Breast epithelium (tissue), 3 donors: Measurements from ENCODE around the gene HOXA5.

Experiments used
- POLR2A ChIP-seq: fragments of 450-650 bp; IDR thresholded peaks from one replicate; pipeline ENCODE4 v1.6.1; 2016; ENCODE audit warnings: antibody characterized with exemption, mild to moderate bottlenecking, moderate library complexity
- POLR2AphosphoS5 ChIP-seq, 3 donors: sonication (generic); formaldehyde crosslinking; IDR thresholded peaks; one replicate each; pipeline ENCODE4 v1.6.1; 2017; ENCODE audit warnings: antibody characterized with exemption in 3 of 3
- TF ChIP-seq, protein P1 (sequence below), 3 donors: fragments of 450-650 bp; IDR thresholded peaks; one replicate each; pipeline ENCODE4 v1.5.1; 2016 to 2017; ENCODE audit warnings: antibody characterized with exemption in 3 of 3, mild to moderate bottlenecking in 3 of 3, moderate library complexity in 3 of 3

GRCh38 chr7:27191161-27191731 is 47.8 kb upstream of the HOXA5 start:
- TF ChIP-seq, protein P1, sequence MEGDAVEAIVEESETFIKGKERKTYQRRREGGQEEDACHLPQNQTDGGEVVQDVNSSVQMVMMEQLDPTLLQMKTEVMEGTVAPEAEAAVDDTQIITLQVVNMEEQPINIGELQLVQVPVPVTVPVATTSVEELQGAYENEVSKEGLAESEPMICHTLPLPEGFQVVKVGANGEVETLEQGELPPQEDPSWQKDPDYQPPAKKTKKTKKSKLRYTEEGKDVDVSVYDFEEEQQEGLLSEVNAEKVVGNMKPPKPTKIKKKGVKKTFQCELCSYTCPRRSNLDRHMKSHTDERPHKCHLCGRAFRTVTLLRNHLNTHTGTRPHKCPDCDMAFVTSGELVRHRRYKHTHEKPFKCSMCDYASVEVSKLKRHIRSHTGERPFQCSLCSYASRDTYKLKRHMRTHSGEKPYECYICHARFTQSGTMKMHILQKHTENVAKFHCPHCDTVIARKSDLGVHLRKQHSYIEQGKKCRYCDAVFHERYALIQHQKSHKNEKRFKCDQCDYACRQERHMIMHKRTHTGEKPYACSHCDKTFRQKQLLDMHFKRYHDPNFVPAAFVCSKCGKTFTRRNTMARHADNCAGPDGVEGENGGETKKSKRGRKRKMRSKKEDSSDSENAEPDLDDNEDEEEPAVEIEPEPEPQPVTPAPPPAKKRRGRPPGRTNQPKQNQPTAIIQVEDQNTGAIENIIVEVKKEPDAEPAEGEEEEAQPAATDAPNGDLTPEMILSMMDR (IDR thresholded peaks at IDR 0.05) = no peak
- no peak for TF ChIP-seq POLR2A
- TF ChIP-seq POLR2AphosphoS5 (IDR thresholded peaks at IDR 0.05) = no peak
